ENCODE measurements around the gene NEK5.

The NEK5 gene

GRCh38 chr13:52001120-52001731 is 127.6 kb downstream of the NEK5 start:
- no peaks in the 10 kb centered on the region for H3K4me1 Mint-ChIP-seq (ENCODE audit: low read depth)
- H3K27me3 Mint-ChIP-seq, result no peaks in the 10 kb centered on the region
- H3K27ac Mint-ChIP-seq, result no peak overlapping the region
- H3K4me3 Mint-ChIP-seq, result no peak overlapping the region
- H3K9me3 Mint-ChIP-seq, result no peaks in the 10 kb centered on the region
- H3K36me3 Mint-ChIP-seq (ENCODE audit: low read depth), result no peaks in the 10 kb centered on the region

- H3K27ac Mint-ChIP-seq, result no peak overlapping the region
- no peaks in the 10 kb centered on the region for H3K36me3 Mint-ChIP-seq (ENCODE audit: low read depth)
- H3K4me1 Mint-ChIP-seq (ENCODE audit: low read depth), result no peaks in the 10 kb centered on the region
- no peaks in the 10 kb centered on the region for H3K27me3 Mint-ChIP-seq
- H3K4me3 Mint-ChIP-seq, result no peak overlapping the region
- H3K9me3 Mint-ChIP-seq, result no peaks in the 10 kb centered on the region
These were observed 129.0 kb downstream of the NEK5 start for GRCh38 chr13:51999921-52000320.

- H3K36me3 Mint-ChIP-seq (ENCODE audit: low read depth), result no peaks in the 10 kb centered on the region
- H3K27me3 Mint-ChIP-seq, result no peaks in the 10 kb centered on the region
- H3K4me3 Mint-ChIP-seq, result no peak overlapping the region
- H3K27ac Mint-ChIP-seq, result no peak overlapping the region
- no peaks in the 10 kb centered on the region for H3K9me3 Mint-ChIP-seq
- no peaks in the 10 kb centered on the region for H3K4me1 Mint-ChIP-seq (ENCODE audit: low read depth)
These were observed 129.4 kb downstream of the NEK5 start for GRCh38 chr13:51999510-51999911.

- Mint-ChIP-seq H3K4me3 (no peak overlapping the region), H3K27me3 (no peaks in the 10 kb centered on the region), H3K4me1 (ENCODE audit: low read depth) (no peaks in the 10 kb centered on the region), H3K36me3 (ENCODE audit: low read depth) (no peaks in the 10 kb centered on the region), H3K27ac (no peak overlapping the region), H3K9me3 (no peaks in the 10 kb centered on the region)
These were observed 130.0 kb downstream of the NEK5 start for GRCh38 chr13:51998723-51999509.

- Mint-ChIP-seq H3K4me3 (no peak overlapping the region), H3K9me3 (no peaks in the 10 kb centered on the region), H3K27ac (no peak overlapping the region), H3K27me3 (no peaks in the 10 kb centered on the region), H3K36me3 (ENCODE audit: low read depth) (no peaks in the 10 kb centered on the region), H3K4me1 (ENCODE audit: low read depth) (no peaks in the 10 kb centered on the region)
These were observed 131.1 kb downstream of the NEK5 start for GRCh38 chr13:51997641-51998330.

GRCh38 chr13:51997186-51997585 is 131.7 kb downstream of the NEK5 start:
- Mint-ChIP-seq H3K4me1 (ENCODE audit: low read depth) (no peaks in the 10 kb centered on the region), H3K27ac (no peak overlapping the region), H3K36me3 (ENCODE audit: low read depth) (no peaks in the 10 kb centered on the region), H3K4me3 (no peak overlapping the region), H3K9me3 (no peaks in the 10 kb centered on the region), H3K27me3 (no peaks in the 10 kb centered on the region)

GRCh38 chr13:51996641-51997040 is 132.2 kb downstream of the NEK5 start:
- H3K9me3 Mint-ChIP-seq, result no peaks in the 10 kb centered on the region
- no peak overlapping the region for H3K4me3 Mint-ChIP-seq
- no peaks in the 10 kb centered on the region for H3K4me1 Mint-ChIP-seq (ENCODE audit: low read depth)
- H3K27me3 Mint-ChIP-seq, result no peaks in the 10 kb centered on the region
- H3K27ac Mint-ChIP-seq, result no peak overlapping the region
- H3K36me3 Mint-ChIP-seq (ENCODE audit: low read depth), result no peaks in the 10 kb centered on the region

GRCh38 chr13:51995677-51996551 is 133.0 kb downstream of the NEK5 start:
- H3K27ac Mint-ChIP-seq, result no peak overlapping the region
- no peak overlapping the region for H3K4me3 Mint-ChIP-seq
- H3K27me3 Mint-ChIP-seq, result no peaks in the 10 kb centered on the region

GRCh38 chr13:51993713-51994112 is 135.2 kb downstream of the NEK5 start:
- H3K27me3 Mint-ChIP-seq, result no peaks in the 10 kb centered on the region
- H3K4me3 Mint-ChIP-seq, result no peak overlapping the region
- no peak overlapping the region for H3K27ac Mint-ChIP-seq
- no peaks in the 10 kb centered on the region for H3K36me3 Mint-ChIP-seq (ENCODE audit: low read depth)
- H3K4me1 Mint-ChIP-seq (ENCODE audit: low read depth), result no peaks in the 10 kb centered on the region
- H3K9me3 Mint-ChIP-seq, result no peaks in the 10 kb centered on the region

More at GRCh38 chr13:51995677-51996551, 133.0 kb downstream of the NEK5 start:
- Mint-ChIP-seq H3K36me3 (ENCODE audit: low read depth) (no peaks in the 10 kb centered on the region), H3K9me3 (no peaks in the 10 kb centered on the region), H3K4me1 (ENCODE audit: low read depth) (no peaks in the 10 kb centered on the region)

GRCh38 chr13:51988988-51989618 is 139.8 kb downstream of the NEK5 start:
- H3K27ac Mint-ChIP-seq, result no peak overlapping the region
- peaks cover 3% of the 10 kb centered on the region for H3K9me3 Mint-ChIP-seq
- no peak overlapping the region for H3K4me3 Mint-ChIP-seq
- H3K36me3 Mint-ChIP-seq (ENCODE audit: low read depth), result no peaks in the 10 kb centered on the region
- no peaks in the 10 kb centered on the region for H3K4me1 Mint-ChIP-seq (ENCODE audit: low read depth)
- H3K27me3 Mint-ChIP-seq, result peaks cover 3% of the 10 kb centered on the region

Measured in stimulated activated naive CD8-positive, alpha-beta T cell treated with anti-CD3 and anti-CD28 coated beads, Interleukin-15, Interleukin-2, amounts not matched to agents 100 ng/mL and 50 ng/mL, for 24 hours (primary cell).